MG63 (cell line): ENCODE data around the gene DNAJB12. TPM values are rescaled to one million over a fixed set of nuclear protein-coding genes. Genes with fewer than 3 reads are reported as not detected.

Experiments
- DNase-seq: peaks from one replicate; pipeline ENCODE4 v3.0.0-alpha.2; 2020
- H3K27me3 ChIP-seq: fragments of 250-450 bp; sonication (Bioruptor Pico); 2 replicates; pipeline ENCODE4 v1.5.1; 2020; ENCODE audit warnings: mild to moderate bottlenecking, moderate library complexity
- H3K36me3 ChIP-seq: fragments of 250-450 bp; sonication (Bioruptor Pico); 2 replicates; pipeline ENCODE4 v1.5.1; 2020; ENCODE audit warnings: mild to moderate bottlenecking, moderate library complexity
- H3K4me3 ChIP-seq: fragments of 250-450 bp; sonication (Bioruptor Pico); 2 replicates; pipeline ENCODE4 v1.5.1; 2020; ENCODE audit warnings: mild to moderate bottlenecking, moderate library complexity
- H3K9me3 ChIP-seq: fragments of 250-450 bp; sonication (Bioruptor Pico); 2 replicates; pipeline ENCODE4 v1.5.1; 2020; ENCODE audit warnings: mild to moderate bottlenecking, moderate library complexity
- total RNA-seq: library from RNA; depleted of rRNA; stranded (reverse); fragments of >200 nt; shearing (Covaris generic); gene quantifications from 2 replicates; pipeline ENCODE4 v1.2.3, GENCODE V29; 2014; ENCODE audit warnings: low replicate concordance; rRNA removed

The DNAJB12 gene
- total RNA-seq, 1 experiment from 2014 or later, result 19.3 TPM

- no peak for DNase-seq
- H3K4me3 ChIP-seq, result no peak overlapping the region
- no peaks in the 10 kb centered on the region for H3K27me3 ChIP-seq
- H3K36me3 ChIP-seq, result no peaks in the 10 kb centered on the region
- H3K9me3 ChIP-seq, result no peaks in the 10 kb centered on the region
These were observed 59.3 kb downstream of the DNAJB12 start for GRCh38 chr10:72295330-72295910.

- H3K27me3 ChIP-seq, result no peaks in the 10 kb centered on the region
- no peak for DNase-seq
- H3K9me3 ChIP-seq, result no peaks in the 10 kb centered on the region
- no peaks in the 10 kb centered on the region for H3K36me3 ChIP-seq
- no peak overlapping the region for H3K4me3 ChIP-seq
These were observed 62.5 kb downstream of the DNAJB12 start for GRCh38 chr10:72292223-72292691.

- no peaks in the 10 kb centered on the region for H3K36me3 ChIP-seq
- DNase-seq, result no peak
- no peaks in the 10 kb centered on the region for H3K27me3 ChIP-seq
These were observed 63.6 kb downstream of the DNAJB12 start for GRCh38 chr10:72291019-72291532.

GRCh38 chr10:72285972-72286521 lies 68.7 kb downstream of the DNAJB12 start:
- no peak for DNase-seq
- H3K27me3 ChIP-seq, result no peaks in the 10 kb centered on the region
- H3K9me3 ChIP-seq, result no peaks in the 10 kb centered on the region
- no peak overlapping the region for H3K4me3 ChIP-seq
- no peaks in the 10 kb centered on the region for H3K36me3 ChIP-seq

More at GRCh38 chr10:72291019-72291532, 63.6 kb downstream of the DNAJB12 start:
- Histone ChIP-seq H3K4me3 (no peak overlapping the region), H3K9me3 (no peaks in the 10 kb centered on the region)

- no peaks in the 10 kb centered on the region for H3K27me3 ChIP-seq
- H3K36me3 ChIP-seq, result no peaks in the 10 kb centered on the region
- H3K4me3 ChIP-seq, result no peak overlapping the region
- no peak for DNase-seq
- H3K9me3 ChIP-seq, result no peaks in the 10 kb centered on the region
These were observed 71.6 kb downstream of the DNAJB12 start for GRCh38 chr10:72283131-72283530.

Other genes with a start within 250 kb of the DNAJB12 start
- 61.1 and 141 TPM in 2 replicates for gene ANAPC16, start 138.9 kb downstream of the DNAJB12 start, total RNA-seq
- gene ASCC1, start 138.6 kb downstream of the DNAJB12 start, total RNA-seq, result 12.6 and 28.1 TPM in 2 replicates
- 260 and 266 TPM in 2 replicates for gene DDIT4, start 81.0 kb downstream of the DNAJB12 start, total RNA-seq